NCI-H128 (cell line): Measurements from ENCODE around the gene NECTIN4.
"Not testable (repeated sequence)": the region's sequence is repeated elsewhere in the genome, so short reads cannot be mapped to it uniquely, and the experiment has no call there.

Experiments
- DNase-seq: peaks from one replicate; lab custom pipeline; 2025; ENCODE audit not compliant: unreplicated experiment; lab: John Stamatoyannopoulos, UW

NECTIN4 gene

GRCh38 chr1:161089251-161089924 lies at the start of gene NECTIN4:
TSS of gene NECTIN4 (minus strand) at chr1:161089558. CDS start at chr1:161089296, 262 bp downstream.
- no peak for DNase-seq

- no peak for DNase-seq
These were observed 49.1 kb upstream of the NECTIN4 start for GRCh38 chr1:161138431-161138830.

GRCh38 chr1:161137881-161138280 lies 48.5 kb upstream of the NECTIN4 start:
- no peak for DNase-seq

GRCh38 chr1:161133220-161133740 lies 43.9 kb upstream of the NECTIN4 start:
- DNase-seq: no peak

- DNase-seq: peak; percentile 83
These were observed 43.3 kb upstream of the NECTIN4 start, which contains the start of gene DEDD for GRCh38 chr1:161132410-161133219. TSS of gene DEDD (minus strand) at chr1:161132667. CDS start at chr1:161124462, 8,205 bp downstream.

GRCh38 chr1:161131523-161132409 lies 42.4 kb upstream of the NECTIN4 start:
- no peak for DNase-seq

GRCh38 chr1:161130266-161130665 lies 40.9 kb upstream of the NECTIN4 start:
- no peak for DNase-seq

- no peak for DNase-seq
These were observed 39.4 kb upstream of the NECTIN4 start for GRCh38 chr1:161128591-161129420.

GRCh38 chr1:161127649-161128048 lies 38.3 kb upstream of the NECTIN4 start:
- no peak for DNase-seq

GRCh38 chr1:161122967-161123366 lies 33.6 kb upstream of the NECTIN4 start:
- no peak for DNase-seq

GRCh38 chr1:161121834-161122233 lies 32.5 kb upstream of the NECTIN4 start:
- DNase-seq: no peak

- DNase-seq: no peak
These were observed 31.8 kb upstream of the NECTIN4 start for GRCh38 chr1:161121042-161121650.

GRCh38 chr1:161119092-161119903 lies 29.9 kb upstream of the NECTIN4 start:
- DNase-seq: no peak

- DNase-seq: peak; percentile 68
These were observed 28.6 kb upstream of the NECTIN4 start, which contains the start of the genes NIT1 and PFDN2 for GRCh38 chr1:161117759-161118581. TSS of gene NIT1 (plus strand) at chr1:161118105. CDS start at chr1:161118177, 72 bp downstream. TSS of gene PFDN2 (minus strand) at chr1:161118037. CDS start at chr1:161118026, 11 bp downstream.

- DNase-seq: not testable (repeated sequence)
These were observed 26.6 kb upstream of the NECTIN4 start for GRCh38 chr1:161115961-161116360.

- no peak for DNase-seq
These were observed 25.9 kb upstream of the NECTIN4 start for GRCh38 chr1:161115132-161115711.

GRCh38 chr1:161114556-161114955 lies 25.2 kb upstream of the NECTIN4 start:
- no peak for DNase-seq
